H1 (cell line): ENCODE measurements around the gene LRRC46. TPM values are rescaled to one million over a fixed set of nuclear protein-coding genes. Genes with fewer than 3 reads are reported as not detected.

Source experiments
- CTCF ChIA-PET: fragments of 300-600 bp; sonication (Branson Sonifier 250); formaldehyde crosslinking; loops from one replicate; lab custom pipeline; 2021; ENCODE audit not compliant: partially characterized antibody; lab: Charles Lee
- POLR2A ChIA-PET: fragments of 300-600 bp; sonication (Branson Sonifier 250); formaldehyde crosslinking; loops from one replicate; lab custom pipeline; 2021; ENCODE audit warnings: inconsistent platforms; ENCODE audit not compliant: partially characterized antibody; lab: Charles Lee
- DNase-seq, 2 experiments: peaks; one replicate each; pipeline versions ENCODE4 v3.0.0 to v3.0.0-alpha.2; 2010 to 2022; ENCODE audit warnings: low spot score in 2 of 2, low read depth in 1 of 2, mixed read lengths in 1 of 2
- FAIRE-seq: peaks from 2 replicates; lab custom pipeline; 2011; peaks lifted over from hg19 to GRCh38; lab: Jason Lieb, UNC
- H2AFZ ChIP-seq: 2 replicates; pipeline ENCODE4 v1.8.1; 2012; ENCODE audit warnings: low read length, inconsistent platforms
- H2AK5ac ChIP-seq: 2 replicates; pipeline ENCODE4 v1.6.1; 2013; ENCODE audit warnings: low read depth, low read length
- H2BK120ac ChIP-seq: replicated peaks from 2 replicates; pipeline ENCODE3; 2013; ENCODE audit warnings: low read depth, low read length, inconsistent platforms
- H2BK12ac ChIP-seq: 2 replicates; pipeline ENCODE4 v1.6.1; 2013; ENCODE audit warnings: low read depth, low read length
- H2BK15ac ChIP-seq: 2 replicates; pipeline ENCODE4 v1.6.1; 2013; ENCODE audit warnings: low read length
- H2BK20ac ChIP-seq: 2 replicates; pipeline ENCODE4 v1.6.1; 2013; ENCODE audit warnings: low read length
- H2BK5ac ChIP-seq: 2 replicates; pipeline ENCODE4 v1.6.1; 2013; ENCODE audit warnings: low read depth, low read length
- H3K14ac ChIP-seq: 2 replicates; pipeline ENCODE4 v1.6.1; 2013; ENCODE audit warnings: inconsistent platforms; ENCODE audit not compliant: insufficient read length
- H3K18ac ChIP-seq: 2 replicates; pipeline ENCODE4 v1.6.1; 2013; ENCODE audit warnings: low read length; ENCODE audit errors: extremely low read depth
- H3K23ac ChIP-seq: 2 replicates; pipeline ENCODE4 v1.6.1; 2013; ENCODE audit warnings: inconsistent platforms; ENCODE audit not compliant: insufficient read length
- H3K23me2 ChIP-seq: 2 replicates; pipeline ENCODE4 v1.6.1; 2013; ENCODE audit warnings: low read depth, low read length
- H3K27ac ChIP-seq: 2 replicates; pipeline ENCODE4 v1.6.1; 2011; ENCODE audit warnings: low read depth, low read length, inconsistent platforms
- H3K27me3 ChIP-seq, 4 experiments: replicated peaks in 1 of 4; 1 replicate in 1 of 4; 2 replicates in 3 of 4; pipeline versions ENCODE4 v1.6.1 to v1.8.1; 2011 to 2013; ENCODE audit warnings: low read length in 3 of 4, mild to moderate bottlenecking in 3 of 4, inconsistent platforms in 2 of 4, mixed read lengths in 2 of 4, moderate library complexity in 1 of 4; ENCODE audit not compliant: control insufficient read depth in 3 of 4, insufficient read depth in 3 of 4; ENCODE audit errors: extremely low read depth in 1 of 4
- H3K36me3 ChIP-seq, 4 experiments: 2 replicates each; pipeline versions ENCODE4 v1.6.1 to v1.8.1; 2011 to 2013; ENCODE audit warnings: mild to moderate bottlenecking in 4 of 4, low read length in 3 of 4, moderate library complexity in 2 of 4, control low read depth in 1 of 4, inconsistent platforms in 1 of 4; ENCODE audit not compliant: insufficient read depth in 4 of 4, control insufficient read depth in 2 of 4
- H3K4ac ChIP-seq: replicated peaks from 2 replicates; pipeline ENCODE3; 2013; ENCODE audit warnings: low read length, low read depth, mixed read lengths, inconsistent platforms; ENCODE audit not compliant: insufficient read length
- H3K4me1 ChIP-seq, 4 experiments: replicated peaks in 1 of 4; 1 replicate in 1 of 4; 2 replicates in 3 of 4; pipeline versions ENCODE4 v1.6.1 to v1.8.1; 2011 to 2013; ENCODE audit warnings: low read length in 3 of 4, inconsistent platforms in 2 of 4, mixed read lengths in 1 of 4; ENCODE audit not compliant: insufficient read depth in 4 of 4, control insufficient read depth in 3 of 4
- H3K4me2 ChIP-seq, 2 experiments: 2 replicates each; pipeline versions ENCODE4 v1.6.1 to v1.8.1; 2011 to 2013; ENCODE audit warnings: low read depth in 2 of 2, low read length in 2 of 2, control low read depth in 1 of 2, inconsistent platforms in 1 of 2, mild to moderate bottlenecking in 1 of 2; ENCODE audit not compliant: insufficient read depth in 1 of 2
- H3K4me3 ChIP-seq, 4 experiments: fragments of 200-600, 300-600 bp in 1 of 4; sonication (generic), shearing (Covaris generic), sonication (Bioruptor Twin) in 1 of 4; 2 replicates each; pipeline versions ENCODE4 v1.5.1 to v1.8.1; 2011 to 2016; ENCODE audit warnings: low read length in 4 of 4, low read depth in 3 of 4, control low read depth in 2 of 4, inconsistent platforms in 2 of 4, mild to moderate bottlenecking in 2 of 4, mixed read lengths in 1 of 4, moderate library complexity in 1 of 4; ENCODE audit not compliant: insufficient read depth in 2 of 4; ENCODE audit errors: extremely low read depth in 1 of 4
- H3K56ac ChIP-seq: replicated peaks from 2 replicates; pipeline ENCODE3; 2013; ENCODE audit warnings: low read depth, mild to moderate bottlenecking, mixed read lengths, low read length, inconsistent platforms; ENCODE audit not compliant: insufficient read length
- H3K79me1 ChIP-seq: 2 replicates; pipeline ENCODE4 v1.6.1; 2013; ENCODE audit warnings: low read depth, low read length, control low read depth
- H3K79me2 ChIP-seq, 2 experiments: 2 replicates each; pipeline versions ENCODE4 v1.6.1 to v1.8.1; 2012 to 2013; ENCODE audit warnings: low read length in 2 of 2, mild to moderate bottlenecking in 2 of 2, inconsistent platforms in 1 of 2; ENCODE audit not compliant: insufficient read depth in 2 of 2, control insufficient read depth in 1 of 2
- H3K9ac ChIP-seq, 4 experiments: replicated peaks in 1 of 4; 1 replicate in 1 of 4; 2 replicates in 3 of 4; pipeline versions ENCODE4 v1.6.1 to v1.8.1; 2011 to 2013; ENCODE audit warnings: low read depth in 3 of 4, low read length in 3 of 4, control low read depth in 2 of 4, mild to moderate bottlenecking in 2 of 4, moderate library complexity in 2 of 4, inconsistent platforms in 1 of 4; ENCODE audit errors: extremely low read depth in 1 of 4
- H3K9me3 ChIP-seq, 2 experiments: 2 replicates each; pipeline versions ENCODE4 v1.6.1 to v1.8.1; 2012 to 2013; ENCODE audit warnings: mild to moderate bottlenecking in 2 of 2, moderate library complexity in 2 of 2, control low read depth in 1 of 2, inconsistent platforms in 1 of 2, low read depth in 1 of 2, low read length in 1 of 2, mixed read lengths in 1 of 2; ENCODE audit not compliant: insufficient read depth in 2 of 2
- H4K20me1 ChIP-seq, 2 experiments: replicated peaks in 1 of 2; 2 replicates each; pipeline versions ENCODE3 to v1.8.1; 2011 to 2013; ENCODE audit warnings: inconsistent platforms in 2 of 2, low read length in 2 of 2, mild to moderate bottlenecking in 1 of 2; ENCODE audit not compliant: insufficient read depth in 2 of 2, control insufficient read depth in 1 of 2
- H4K5ac ChIP-seq: 2 replicates; pipeline ENCODE4 v1.6.1; 2013; ENCODE audit warnings: low read length, low read depth, mixed read lengths, inconsistent platforms; ENCODE audit not compliant: insufficient read length
- H4K8ac ChIP-seq: 2 replicates; pipeline ENCODE4 v1.8.0; 2013; ENCODE audit warnings: mild to moderate bottlenecking, moderate library complexity, low read length, inconsistent platforms; ENCODE audit not compliant: insufficient read depth; ENCODE audit errors: extremely low read depth
- H4K91ac ChIP-seq: replicated peaks from 2 replicates; pipeline ENCODE3; 2013; ENCODE audit warnings: low read length, mixed read lengths, inconsistent platforms; ENCODE audit not compliant: insufficient read length
- ASH2L ChIP-seq: fragments of 200-600, 300-600 bp; sonication (generic); IDR thresholded peaks from one replicate; pipeline ENCODE4 v1.7.1; 2017; ENCODE audit warnings: low read length
- CTBP2 ChIP-seq: IDR thresholded peaks from 2 replicates; pipeline ENCODE4 v1.7.0; 2011; ENCODE audit warnings: borderline replicate concordance, mild to moderate bottlenecking, moderate library complexity, mixed read lengths, low read length; ENCODE audit not compliant: insufficient read depth, insufficient read length
- YY1 ChIP-seq: IDR thresholded peaks from 2 replicates; pipeline ENCODE4 v1.6.1; 2011; ENCODE audit warnings: low read depth, mild to moderate bottlenecking, low read length
- WGBS, 2 experiments: shearing (Covaris generic) in 1 of 2; methylation state at CpG; one replicate each; pipeline versions ENCODE4 v1.1.6 to v1.1.7; 2013 to 2015; ENCODE audit warnings: low lambda C conversion rate in 2 of 2, mixed read lengths in 2 of 2, inconsistent platforms in 1 of 2, low coverage in 1 of 2, missing lambda C conversion rate in 1 of 2; ENCODE audit not compliant: insufficient replicate concordance in 2 of 2, insufficient coverage in 1 of 2, insufficient read length in 1 of 2; ENCODE audit errors: extremely low coverage in 1 of 2, missing lambda C conversion rate in 1 of 2; 5-methylcytosine and 5-hydroxymethylcytosine counted together
- polyA plus RNA-seq, 7 experiments: library from polyadenylated mRNA; depleted of rRNA in 3 of 7; stranded (reverse) in 5 of 7; unstranded in 2 of 7; fragments of >200 nt in 5 of 7; fragments of 200-250 nt in 2 of 7; gene quantifications; 1 replicate in 5 of 7; 2 replicates in 1 of 7; 4 replicates in 1 of 7; pipeline versions ENCODE4 v1.2.1 to v1.2.3, GENCODE V29; 2011 to 2013; ENCODE audit warnings: missing spikeins in 2 of 7, mixed read lengths in 2 of 7
- total RNA-seq: library from RNA; stranded (reverse); fragmentation: NEBNext Ultra II Directional; extraction: Animal tissue kit (Norgen Biotek cat#: 25700); gene quantifications from 2 replicates; pipeline ENCODE4 v1.2.1, GENCODE V29; 2021

The LRRC46 gene
- total and polyA plus RNA-seq, 2 of the 8 experiments (the other 6 are each of a cell fraction or from before 2014, with no cell fraction given), result 0.18 TPM; not detected in 1

- ChIA-PET CTCF (interaction anchor here (10.7 to 18.8 kb wide), 2 partner anchors 28 kb away, joined by 257 to 1206 read pairs; partner anchors contain the start of genes SCRN2 and SP6), POLR2A (interaction anchor here (1.2 kb wide), 1 partner anchor 30 kb away, joined by 3 read pairs; no protein-coding TSS in a partner anchor)
- peaks cover 10 to 37% (median 23%) of the 10 kb centered on the region in 4 experiments for H3K4me1 ChIP-seq
- H3K23ac ChIP-seq, result no peak overlapping the region
- H4K5ac ChIP-seq, result no peak overlapping the region
- no peak overlapping the region for H2BK15ac ChIP-seq
- peaks cover 0 to 4% (median 2%) of the 10 kb centered on the region in 4 experiments; a peak in 3 of 7 replicates for H3K27me3 ChIP-seq
- H2BK20ac ChIP-seq, result no peak overlapping the region
- no peaks in the 10 kb centered on the region for H4K20me1 ChIP-seq
- no peaks in the 10 kb centered on the region for H3K79me1 ChIP-seq
- DNase-seq, result no peak
- no peak overlapping the region for H2AK5ac ChIP-seq
- peak overlapping the region; percentile 71; the same call in 1 of the 2 replicates for H3K18ac ChIP-seq
- H3K4ac ChIP-seq, result no peak overlapping the region
- H3K23me2 ChIP-seq, result no peaks in the 10 kb centered on the region; the same call in 1 of the 2 replicates
- H3K9ac ChIP-seq, result no peak overlapping the region
- no peaks in the 10 kb centered on the region for H3K79me2 ChIP-seq
- H4K8ac ChIP-seq, result no peak overlapping the region; the same call in 1 of the 2 replicates
- H2AFZ ChIP-seq, result no peak overlapping the region
- no peak overlapping the region for H2BK120ac ChIP-seq
- no peak overlapping the region for H3K4me3 ChIP-seq
- H3K14ac ChIP-seq, result no peak overlapping the region
- no peak overlapping the region for H2BK12ac ChIP-seq
- no peak overlapping the region for H3K56ac ChIP-seq
- H3K9me3 ChIP-seq, result no peaks in the 10 kb centered on the region
- H2BK5ac ChIP-seq, result no peak overlapping the region
- no peak overlapping the region for H3K27ac ChIP-seq
- FAIRE-seq, result no peak
- H4K91ac ChIP-seq, result no peak overlapping the region
- no peaks in the 10 kb centered on the region for H3K36me3 ChIP-seq
- 81% methylated on average over 8 of the region's 9 CpGs; no CpG with 5 or more reads in 1 of the 2 experiments for WGBS, 2 experiments
- no peak overlapping the region for H3K4me2 ChIP-seq
- TF ChIP-seq CTBP2, result no peak
- TF ChIP-seq YY1, result no peak
- peak; percentile 4 for TF ChIP-seq ASH2L
These were observed 46.0 kb downstream of the LRRC46 start for GRCh38 chr17:47877368-47878034.
